Sigmoid colon (tissue), 7 donors: Measurements from ENCODE around the gene IL10RA. TPM values are rescaled to one million over a fixed set of nuclear protein-coding genes. Genes with fewer than 3 reads are reported as not detected.
A peak's percentile ranks its signal among the peaks of the same experiment; 100 is the strongest.

Source experiments
- DNase-seq: peaks from one replicate; pipeline ENCODE4 v3.0.0-alpha.2; 2019
- H3K27ac ChIP-seq, 4 donors: fragments of 200-600 bp; sonication (generic); one replicate each; pipeline ENCODE4 v1.5.1; 2016 to 2019; ENCODE audit warnings: mild to moderate bottlenecking in 1 of 4
- H3K27me3 ChIP-seq, 3 donors: fragments of 200-600 bp; sonication (generic); one replicate each; pipeline ENCODE4 v1.5.1; 2019; ENCODE audit warnings: mild to moderate bottlenecking in 1 of 3
- H3K36me3 ChIP-seq, 4 donors: fragments of 200-600 bp; sonication (generic); one replicate each; pipeline ENCODE4 v1.5.1; 2016 to 2019
- H3K4me1 ChIP-seq, 4 donors: fragments of 200-600 bp; sonication (generic); one replicate each; pipeline ENCODE4 v1.5.1; 2017 to 2019
- H3K4me3 ChIP-seq, 4 donors: fragments of 200-600 bp; sonication (generic); one replicate each; pipeline ENCODE4 v1.5.1; 2017 to 2019; ENCODE audit warnings: mild to moderate bottlenecking in 2 of 4, moderate library complexity in 1 of 4
- H3K9me3 ChIP-seq, 4 donors: fragments of 200-600 bp in 3 of 4; sonication (generic) in 3 of 4; one replicate each; pipeline versions ENCODE4 v1.5.1 to v1.6.1; 2013 to 2019
- CTCF ChIP-seq, 4 experiments: fragments of 450-650 bp in 3 of 4; fragments of 200-600 bp in 1 of 4; IDR thresholded peaks; one replicate each; pipeline ENCODE4 v1.5.1; 2016 to 2019; ENCODE audit warnings: antibody characterized with exemption in 4 of 4, mild to moderate bottlenecking in 3 of 4, moderate library complexity in 2 of 4
- EP300 ChIP-seq, 4 donors: sonication (generic); formaldehyde crosslinking; IDR thresholded peaks; one replicate each; pipeline ENCODE4 v1.6.1; 2017; ENCODE audit warnings: antibody characterized with exemption in 4 of 4
- POLR2A ChIP-seq, 2 donors: fragments of 450-650 bp; IDR thresholded peaks; one replicate each; pipeline ENCODE4 v1.6.1; 2016; ENCODE audit warnings: antibody characterized with exemption in 2 of 2, mild to moderate bottlenecking in 2 of 2, moderate library complexity in 2 of 2
- POLR2AphosphoS5 ChIP-seq, 4 donors: sonication (generic); formaldehyde crosslinking; IDR thresholded peaks; one replicate each; pipeline ENCODE4 v1.6.1; 2017; ENCODE audit warnings: antibody characterized with exemption in 4 of 4
- WGBS, 2 donors: extraction: QIAGEN DNeasy Blood & Tissue Kit; methylation state at CpG; one replicate each; pipeline ENCODE4 v1.1.7; 2013; 5-methylcytosine and 5-hydroxymethylcytosine counted together
- intact Hi-C: fragments of 100-400 bp; cut with DNase I; formaldehyde crosslinking; loops from one replicate; pipeline ENCODE4 v1.15.1; 2023
- polyA plus RNA-seq, 3 donors: library from polyadenylated mRNA; stranded (reverse); fragments of 200-250 nt; gene quantifications; one replicate each; pipeline ENCODE4 v1.2.3, GENCODE V29; 2013
- total RNA-seq, 4 donors: library from RNA; depleted of rRNA; stranded (reverse); fragments of >200 nt; gene quantifications; one replicate each; pipeline ENCODE4 v1.1.0, GENCODE V29; 2016
- donor health status: healthy with polysubstance abuse.
- donor health status: Bipolar disorder and iron deficiency.
- donor health status: healthy.

IL10RA gene
- total and polyA plus RNA-seq, 7 donors = 4.2 to 29.6 (median 14.8) TPM

GRCh38 chr11:117950993-117951961 is 34.9 kb upstream of the IL10RA start:
- intact Hi-C loops = no loop called here
- H3K4me3 ChIP-seq = no peak overlapping the region
- H3K4me1 ChIP-seq = peaks cover 0 to 8% (median 4%) of the 10 kb centered on the region in 4 donors
- H3K36me3 ChIP-seq = no peaks in the 10 kb centered on the region
- no peaks in the 10 kb centered on the region for H3K9me3 ChIP-seq
- 64 to 86% methylated on average over 15 of the region's 15 CpGs for WGBS, 2 donors
- no peaks in the 10 kb centered on the region for H3K27me3 ChIP-seq
- H3K27ac ChIP-seq = no peak overlapping the region
- no peak for DNase-seq
- no peak for TF ChIP-seq EP300 (IDR thresholded peaks at IDR 0.05)
- TF ChIP-seq CTCF (IDR thresholded peaks at IDR 0.05) = no peak
- no peak for TF ChIP-seq POLR2A (IDR thresholded peaks at IDR 0.05)
- no peak for TF ChIP-seq POLR2AphosphoS5 (IDR thresholded peaks at IDR 0.05)

- no peak overlapping the region for H3K4me3 ChIP-seq
- DNase-seq = no peak
- H3K27ac ChIP-seq = no peak overlapping the region
- H3K9me3 ChIP-seq = peaks cover 0 to 5% (median 0%) of the 10 kb centered on the region in 4 donors
- no peaks in the 10 kb centered on the region for H3K27me3 ChIP-seq
- H3K36me3 ChIP-seq = no peaks in the 10 kb centered on the region
- H3K4me1 ChIP-seq = no peaks in the 10 kb centered on the region
- TF ChIP-seq EP300 (IDR thresholded peaks at IDR 0.05) (no peak), POLR2A (IDR thresholded peaks at IDR 0.05) (no peak), CTCF (IDR thresholded peaks at IDR 0.05) (no peak), POLR2AphosphoS5 (IDR thresholded peaks at IDR 0.05) (no peak)
- 83 to 91% methylated on average over 3 of the region's 3 CpGs for WGBS, 2 donors
- intact Hi-C loops = no loop called here
These were observed 33.0 kb upstream of the IL10RA start for GRCh38 chr11:117953024-117953671.

GRCh38 chr11:117958949-117959348 is 27.2 kb upstream of the IL10RA start:
- Histone ChIP-seq H3K27me3 (no peaks in the 10 kb centered on the region), H3K4me1 (no peaks in the 10 kb centered on the region), H3K4me3 (no peak overlapping the region), H3K9me3 (peaks cover 0 to 5% (median 0%) of the 10 kb centered on the region in 4 donors), H3K27ac (no peak overlapping the region), H3K36me3 (no peaks in the 10 kb centered on the region)
- TF ChIP-seq CTCF (IDR thresholded peaks at IDR 0.05) (no peak), POLR2A (IDR thresholded peaks at IDR 0.05) (no peak), POLR2AphosphoS5 (IDR thresholded peaks at IDR 0.05) (no peak), EP300 (IDR thresholded peaks at IDR 0.05) (no peak)
- WGBS, 2 donors = 95 to 96% methylated on average over 1 of the region's 1 CpG
- no peak for DNase-seq
- intact Hi-C loops = no loop called here

- H3K4me1 ChIP-seq = no peaks in the 10 kb centered on the region
- no peaks in the 10 kb centered on the region for H3K27me3 ChIP-seq
- no peak for DNase-seq
- no peaks in the 10 kb centered on the region for H3K36me3 ChIP-seq
- peaks cover 0 to 5% (median 0%) of the 10 kb centered on the region in 4 donors for H3K9me3 ChIP-seq
- intact Hi-C loops = no loop called here
- WGBS, 2 donors = 71 to 84% methylated on average over 1 of the region's 1 CpG
- peak overlapping the region in 2 of 4 donors; percentile 2 to 29 for H3K27ac ChIP-seq
- TF ChIP-seq POLR2A (IDR thresholded peaks at IDR 0.05) (no peak), CTCF (IDR thresholded peaks at IDR 0.05) (no peak), POLR2AphosphoS5 (IDR thresholded peaks at IDR 0.05) (no peak), EP300 (IDR thresholded peaks at IDR 0.05) (no peak)
- H3K4me3 ChIP-seq = no peak overlapping the region
These were observed 26.6 kb upstream of the IL10RA start for GRCh38 chr11:117959438-117960149.
